KMS-11 (cell line): ENCODE results near the gene OR3A2.
"Not testable (repeated sequence)": the region's sequence is repeated elsewhere in the genome, so short reads cannot be mapped to it uniquely, and the experiment has no call there.

Source experiments
- H2AFZ ChIP-seq: fragments of 200-600 bp; sonication (generic); 2 replicates; pipeline ENCODE4 v1.6.1; 2016; ENCODE audit warnings: antibody characterized with exemption, mixed run types, low read depth
- H3K27ac ChIP-seq: fragments of 200-600 bp; sonication (generic); 2 replicates; pipeline ENCODE4 v1.6.1; 2016; ENCODE audit warnings: mild to moderate bottlenecking, mixed run types
- H3K27me3 ChIP-seq: fragments of 200-600 bp; sonication (generic); 2 replicates; pipeline ENCODE4 v1.6.1; 2017; ENCODE audit warnings: mild to moderate bottlenecking, low read depth, mixed run types, moderate library complexity; ENCODE audit not compliant: insufficient read depth
- H3K36me3 ChIP-seq: fragments of 200-600 bp; sonication (generic); 2 replicates; pipeline ENCODE4 v1.6.1; 2017; ENCODE audit warnings: mild to moderate bottlenecking, mixed run types; ENCODE audit not compliant: insufficient read depth
- H3K4me1 ChIP-seq: fragments of 200-600 bp; sonication (generic); 2 replicates; pipeline ENCODE4 v1.6.1; 2016; ENCODE audit warnings: mild to moderate bottlenecking, low read depth, mixed run types; ENCODE audit not compliant: poor library complexity, severe bottlenecking
- H3K4me2 ChIP-seq: fragments of 200-600 bp; sonication (generic); 2 replicates; pipeline ENCODE4 v1.7.0; 2016; ENCODE audit warnings: mild to moderate bottlenecking, mixed run types
- H3K4me3 ChIP-seq: fragments of 200-600 bp; sonication (generic); IDR thresholded peaks from 2 replicates; pipeline ENCODE4 v1.6.1; 2017; ENCODE audit warnings: low read depth, low read length, mixed read lengths; ENCODE audit not compliant: insufficient read depth
- H3K79me2 ChIP-seq: fragments of 200-600 bp; sonication (generic); 2 replicates; pipeline ENCODE4 v1.6.1; 2016; ENCODE audit warnings: low read depth, mixed run types; ENCODE audit not compliant: insufficient read depth
- H3K9ac ChIP-seq: fragments of 200-600 bp; sonication (generic); 2 replicates; pipeline ENCODE4 v1.6.1; 2016; ENCODE audit warnings: mild to moderate bottlenecking, mixed run types
- H4K20me1 ChIP-seq: fragments of 200-600 bp; sonication (generic); 2 replicates; pipeline ENCODE4 v1.6.1; 2016; ENCODE audit warnings: mild to moderate bottlenecking, mixed run types; ENCODE audit not compliant: insufficient read depth
- CTCF ChIP-seq: fragments of 200-600 bp; sonication (generic); conservative IDR thresholded peaks from 2 replicates; pipeline ENCODE4 v1.6.1; 2017; ENCODE audit warnings: low read depth, mild to moderate bottlenecking, antibody characterized with exemption, low read length, moderate library complexity, mixed read lengths

The OR3A2 gene

DNA sequence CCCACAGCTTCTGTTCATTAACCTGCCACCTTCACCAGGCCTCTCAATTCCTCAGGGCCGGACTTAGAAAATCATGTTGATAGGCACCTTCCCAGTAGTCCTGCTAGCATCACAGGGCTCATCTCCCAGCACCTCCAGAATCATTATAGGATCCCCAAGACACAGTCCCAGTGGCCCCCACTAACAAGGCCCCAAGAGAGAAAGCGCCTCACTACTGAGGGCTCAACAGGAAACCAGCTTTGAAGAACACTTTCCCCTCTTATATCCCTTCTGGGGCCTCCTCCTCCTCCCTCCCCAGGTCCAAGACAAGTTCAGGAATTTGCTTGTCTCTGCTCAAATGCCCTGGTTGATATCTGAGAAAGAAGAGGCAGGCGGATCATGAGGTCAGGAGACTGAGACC, 25.0 kb upstream of the OR3A2 start, which contains the start of gene OR3A3:
OR3A3 (plus strand) TSS at position 301 of the 400 bp plus-strand sequence.
- Histone ChIP-seq H3K9ac (no peak within 1 kb of the TSS), H3K27me3 (no peaks in the 10 kb centered on the region), H3K4me2 (no peak within 1 kb of the TSS), H3K27ac (no peak within 1 kb of the TSS), H3K4me1 (no peaks in the 10 kb centered on the region), H3K36me3 (no peaks in the 10 kb centered on the region), H2AFZ (no peak within 1 kb of the TSS), H3K79me2 (no peaks in the 10 kb centered on the region), H3K4me3 (no peak within 1 kb of the TSS), H4K20me1 (no peaks in the 10 kb centered on the region)
- TF ChIP-seq CTCF, result no peak

- not testable (repeated sequence) for H4K20me1 ChIP-seq
Observed at GRCh38 chr17:3403856-3404255, 17.7 kb upstream of the OR3A2 start.

GRCh38 chr17:3401786-3402185, 15.7 kb upstream of the OR3A2 start:
- Histone ChIP-seq H4K20me1 (no peaks in the 10 kb centered on the region), H3K27ac (no peak overlapping the region), H3K9ac (no peak overlapping the region), H3K27me3 (no peaks in the 10 kb centered on the region), H2AFZ (no peak overlapping the region), H3K4me1 (no peaks in the 10 kb centered on the region), H3K4me2 (no peak overlapping the region), H3K79me2 (no peaks in the 10 kb centered on the region), H3K4me3 (no peak overlapping the region), H3K36me3 (no peaks in the 10 kb centered on the region)
- TF ChIP-seq CTCF, result no peak

More at GRCh38 chr17:3403856-3404255, 17.7 kb upstream of the OR3A2 start:
- not testable (repeated sequence) for H3K27me3 ChIP-seq, H3K4me3 ChIP-seq, H3K4me2 ChIP-seq, H3K4me1 ChIP-seq, H3K36me3 ChIP-seq, H2AFZ ChIP-seq, H3K27ac ChIP-seq, H3K9ac ChIP-seq, H3K79me2 ChIP-seq

DNA sequence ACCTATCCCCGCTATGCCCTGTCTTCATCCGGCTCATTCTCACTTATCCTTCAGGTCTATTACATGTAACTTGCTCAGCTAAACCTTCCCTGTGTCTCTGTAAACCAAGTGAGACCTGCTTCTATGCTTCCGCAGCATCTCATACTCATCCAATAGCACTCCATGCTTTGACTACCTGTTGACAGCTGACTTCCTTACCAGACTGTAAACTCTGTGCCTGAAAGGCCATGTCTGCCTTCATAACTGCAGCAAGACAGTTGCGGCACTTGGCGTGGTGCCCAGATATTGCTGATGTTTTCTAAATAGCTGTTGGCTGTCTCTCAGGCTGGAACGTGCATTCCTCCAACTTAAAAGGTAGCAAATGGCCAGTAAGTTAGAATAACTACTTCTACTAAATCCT, 13.9 kb upstream of the OR3A2 start:
- no peak overlapping the region for H3K27ac ChIP-seq
- H4K20me1 ChIP-seq, result no peaks in the 10 kb centered on the region
- no peak overlapping the region for H3K4me2 ChIP-seq
- no peaks in the 10 kb centered on the region for H3K79me2 ChIP-seq
- H2AFZ ChIP-seq, result no peak overlapping the region
- no peaks in the 10 kb centered on the region for H3K36me3 ChIP-seq
- no peak overlapping the region for H3K9ac ChIP-seq
- no peak for TF ChIP-seq CTCF
- no peak overlapping the region for H3K4me3 ChIP-seq
- no peaks in the 10 kb centered on the region for H3K27me3 ChIP-seq
- no peaks in the 10 kb centered on the region for H3K4me1 ChIP-seq

DNA sequence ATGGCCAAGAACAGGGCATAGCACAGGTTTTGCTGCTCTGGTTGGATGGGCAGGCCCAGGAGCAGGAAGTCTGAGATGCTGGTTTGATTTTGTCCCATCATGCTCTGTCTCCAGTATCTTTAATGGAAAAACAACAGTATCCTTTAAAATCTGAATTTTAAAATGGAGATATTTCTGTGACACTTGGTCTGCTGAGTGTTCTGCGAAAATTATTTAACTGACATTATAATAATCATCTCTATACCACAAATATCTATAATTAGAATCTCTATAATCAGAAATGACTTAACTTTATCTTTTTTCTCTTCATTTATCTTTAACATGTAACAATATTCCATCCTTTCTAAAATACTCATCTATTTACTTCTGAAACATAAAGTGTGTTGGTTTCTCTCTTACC, 12.2 kb upstream of the OR3A2 start, which contains the start of gene OR1E1:
OR1E1 (minus strand) TSS at position 101 of the 400 bp plus-strand sequence; CDS start at position 101, 0 bp downstream.
- no peak within 1 kb of the TSS for H3K9ac ChIP-seq
- H3K4me3 ChIP-seq, result no peak within 1 kb of the TSS
- no peaks in the 10 kb centered on the region for H4K20me1 ChIP-seq
- no peaks in the 10 kb centered on the region for H3K4me1 ChIP-seq
- no peaks in the 10 kb centered on the region for H3K36me3 ChIP-seq
- no peaks in the 10 kb centered on the region for H3K79me2 ChIP-seq
- H3K27ac ChIP-seq, result no peak within 1 kb of the TSS
- no peaks in the 10 kb centered on the region for H3K27me3 ChIP-seq
- no peak for TF ChIP-seq CTCF
- H2AFZ ChIP-seq, result no peak within 1 kb of the TSS
- no peak within 1 kb of the TSS for H3K4me2 ChIP-seq

DNA sequence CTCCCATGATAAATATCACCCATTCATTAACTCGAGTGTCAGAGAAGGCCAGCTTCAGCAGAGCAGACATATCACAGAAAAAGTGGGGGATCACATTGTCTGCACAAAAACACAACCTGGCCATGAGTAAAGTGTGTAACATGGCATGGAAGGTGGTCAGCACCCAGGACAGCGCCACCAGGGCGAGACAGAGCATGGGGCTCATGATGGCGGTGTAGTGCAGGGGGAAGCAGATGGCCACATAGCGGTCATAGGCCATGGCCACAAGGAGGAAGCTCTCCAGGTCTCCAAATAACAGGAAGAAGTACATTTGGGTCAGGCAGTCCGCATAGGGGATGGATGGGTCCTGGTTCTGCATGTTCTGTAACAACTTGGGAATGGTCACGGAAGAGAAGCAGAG, 11.7 kb upstream of the OR3A2 start:
- H4K20me1 ChIP-seq, H3K9ac ChIP-seq, H3K27ac ChIP-seq, H3K36me3 ChIP-seq, H3K27me3 ChIP-seq, H3K4me2 ChIP-seq, H3K79me2 ChIP-seq, H2AFZ ChIP-seq, H3K4me3 ChIP-seq, H3K4me1 ChIP-seq: not testable (repeated sequence)
